ENCODE data around the gene YBX3. TPM values are rescaled to one million over a fixed set of nuclear protein-coding genes. Genes with fewer than 3 reads are reported as not detected.

YBX3 gene
- total RNA-seq, 5 donors from 2014 or later (not counting 1 experiment from before 2014, with no cell fraction given): 14.8 to 101 (median 44.2) TPM

- H3K27ac ChIP-seq (ENCODE audit: low read length): no peak overlapping the region
- H3K27me3 ChIP-seq (replicated peaks in 1 of 2; ENCODE audit: control insufficient read depth in 2 of 2, extremely low read depth in 1 of 2, insufficient read depth in 2 of 2, low read length in 1 of 2): peaks cover 0 to 2% of the 10 kb centered on the region in 2 experiments
- DNase-seq (no peak), ATAC-seq (replicated peaks in 1 of 4) (no peak)
- Mint-ChIP-seq H3K36me3 (no peaks in the 10 kb centered on the region), H3K27me3 (peaks cover 6 to 7% of the 10 kb centered on the region in 2 donors), H3K4me3 (no peak overlapping the region), H3K27ac (no peak overlapping the region), H3K9me3 (peaks cover 0 to 7% (median 5%) of the 10 kb centered on the region in 3 donors), H3K4me1 (no peaks in the 10 kb centered on the region)
- ChIA-PET CTCF (no interaction called here), POLR2A (no interaction called here)
- H3K36me3 ChIP-seq (ENCODE audit: control insufficient read depth in 2 of 2, extremely low read depth in 1 of 2, insufficient read depth in 1 of 2, low read length in 1 of 2): no peaks in the 10 kb centered on the region
- H3K4me1 ChIP-seq (ENCODE audit: control insufficient read depth in 1 of 2, extremely low read depth in 1 of 2, insufficient read depth in 2 of 2, low read length in 2 of 2): no peaks in the 10 kb centered on the region
- no peak overlapping the region for H3K4me3 ChIP-seq (ENCODE audit: control insufficient read depth in 1 of 2, extremely low read depth in 1 of 2, low read length in 1 of 2)
- H3K9me3 ChIP-seq: no peaks in the 10 kb centered on the region
Observed at GRCh38 chr12:10654003-10654402, 69.1 kb downstream of the YBX3 start.

- Mint-ChIP-seq H3K9me3 (peaks cover 7 to 13% (median 8%) of the 10 kb centered on the region in 3 donors), H3K27me3 (peaks cover 8 to 11% of the 10 kb centered on the region in 2 donors), H3K27ac (no peak overlapping the region), H3K4me3 (no peak overlapping the region), H3K36me3 (peaks cover 3% of the 10 kb centered on the region), H3K4me1 (no peaks in the 10 kb centered on the region)
- H3K9me3 ChIP-seq: no peaks in the 10 kb centered on the region
- H3K27ac ChIP-seq (ENCODE audit: low read length): no peak overlapping the region
- ATAC-seq (replicated peaks in 1 of 4) (no peak), DNase-seq (no peak)
- no peaks in the 10 kb centered on the region for H3K4me1 ChIP-seq (ENCODE audit: control insufficient read depth in 1 of 2, extremely low read depth in 1 of 2, insufficient read depth in 2 of 2, low read length in 2 of 2)
- CTCF ChIA-PET: no interaction called here
- WGBS (ENCODE audit: insufficient coverage): no CpG with 5 or more reads among the region's 3 CpGs
- H3K4me3 ChIP-seq (ENCODE audit: control insufficient read depth in 1 of 2, extremely low read depth in 1 of 2, low read length in 1 of 2): no peak overlapping the region
- no peaks in the 10 kb centered on the region for H3K36me3 ChIP-seq (ENCODE audit: control insufficient read depth in 2 of 2, extremely low read depth in 1 of 2, insufficient read depth in 1 of 2, low read length in 1 of 2)
- peaks cover 0 to 2% of the 10 kb centered on the region in 2 experiments for H3K27me3 ChIP-seq (replicated peaks in 1 of 2; ENCODE audit: control insufficient read depth in 2 of 2, extremely low read depth in 1 of 2, insufficient read depth in 2 of 2, low read length in 1 of 2)
- POLR2A ChIA-PET: no interaction called here
Observed at GRCh38 chr12:10652192-10652591, 70.9 kb downstream of the YBX3 start.

Other genes with a start within 250 kb of the YBX3 start
- 1 to 10 TPM in 2 of 5 donors, under 1 TPM in 3; 0.28 to 3.9 (median 0.63) TPM for gene EIF2S3B, start 217.4 kb downstream of the YBX3 start, total RNA-seq
- gene MAGOHB, start 109.7 kb downstream of the YBX3 start, total RNA-seq: 10 to 100 TPM; 11.6 to 22.9 (median 20.3) TPM
- gene STYK1, start 49.3 kb downstream of the YBX3 start, total RNA-seq: 1 to 10 TPM in 1 of 5 donors, under 1 TPM in 4; 0.20 to 1.8 (median 0.39) TPM
- not detected for gene TAS2R7, start 79.3 kb upstream of the YBX3 start, total RNA-seq
- not detected for gene TAS2R8, start 84.0 kb upstream of the YBX3 start, total RNA-seq
- not detected for gene TAS2R9, start 86.8 kb upstream of the YBX3 start, total RNA-seq
- gene TAS2R10, start 103.0 kb upstream of the YBX3 start, total RNA-seq: 1 to 10 TPM in 2 of 5 donors, under 1 TPM in 1, not detected in 2; 0.33 to 1.3 (median 1.2) TPM
- 1 to 10 TPM in 4 of 5 donors, under 1 TPM in 1; 0.73 to 3.8 (median 2.2) TPM for gene PRR4, start 126.2 kb upstream of the YBX3 start, total RNA-seq
- 10 to 100 TPM; 19.2 to 42.4 (median 24.7) TPM for gene PRH1, start 160.9 kb upstream of the YBX3 start, total RNA-seq
- 1 to 10 TPM in 4 of 5 donors, under 1 TPM in 1; 0.79 to 1.5 (median 1.2) TPM for gene TAS2R13, start 186.2 kb upstream of the YBX3 start, total RNA-seq
- gene PRH2, start 205.9 kb upstream of the YBX3 start, total RNA-seq: not detected
- gene TAS2R14, start 215.9 kb upstream of the YBX3 start, total RNA-seq: 1 to 10 TPM; 2.4 to 3.5 (median 2.7) TPM